22Rv1 (cell line): ENCODE measurements around the gene LRRC42.

Source experiments
- CTCF ChIP-seq: fragments of 450-650 bp; IDR thresholded peaks from 2 replicates; pipeline ENCODE4 v1.5.1; 2017; ENCODE audit warnings: mild to moderate bottlenecking
- ZFX ChIP-seq: fragments of 450-650 bp; IDR thresholded peaks from 2 replicates; pipeline ENCODE4 v1.6.1; 2017; ENCODE audit warnings: antibody characterized with exemption, borderline replicate concordance

DNA sequence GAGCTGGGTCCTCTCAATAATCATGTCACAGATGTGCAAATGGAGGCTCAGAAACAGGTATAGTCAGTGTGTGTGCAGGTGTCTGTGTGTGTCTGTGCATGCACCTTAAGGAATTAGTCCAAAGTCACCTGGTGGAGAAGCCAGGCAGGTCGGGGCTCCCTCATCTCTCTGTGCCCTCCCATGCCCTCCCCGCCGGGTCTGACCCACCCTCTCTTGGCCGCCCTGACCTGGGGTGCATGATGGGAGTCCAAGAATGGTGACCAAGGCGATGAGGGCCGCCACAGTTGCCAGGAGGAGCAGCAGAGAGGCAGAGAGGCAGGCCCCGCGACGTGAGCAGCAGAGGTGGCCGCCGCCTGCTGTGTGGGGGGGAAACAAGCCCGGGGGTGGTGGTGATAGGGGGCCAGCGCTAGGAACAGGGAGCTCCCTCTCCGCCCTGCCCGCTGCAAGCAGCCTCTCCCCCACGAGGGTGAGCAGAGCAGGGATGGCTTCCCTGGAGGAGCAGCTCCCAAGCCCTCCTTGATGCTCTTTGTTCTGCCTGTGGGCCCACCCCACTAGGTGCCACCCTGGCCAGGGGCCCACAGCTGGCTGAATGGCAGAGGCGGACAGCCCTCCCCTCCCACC, 68.0 kb downstream of the LRRC42 start:
- TF ChIP-seq CTCF (no peak), ZFX (no peak)
